ENCODE results near the gene MCTP1.

Gene MCTP1

DNA sequence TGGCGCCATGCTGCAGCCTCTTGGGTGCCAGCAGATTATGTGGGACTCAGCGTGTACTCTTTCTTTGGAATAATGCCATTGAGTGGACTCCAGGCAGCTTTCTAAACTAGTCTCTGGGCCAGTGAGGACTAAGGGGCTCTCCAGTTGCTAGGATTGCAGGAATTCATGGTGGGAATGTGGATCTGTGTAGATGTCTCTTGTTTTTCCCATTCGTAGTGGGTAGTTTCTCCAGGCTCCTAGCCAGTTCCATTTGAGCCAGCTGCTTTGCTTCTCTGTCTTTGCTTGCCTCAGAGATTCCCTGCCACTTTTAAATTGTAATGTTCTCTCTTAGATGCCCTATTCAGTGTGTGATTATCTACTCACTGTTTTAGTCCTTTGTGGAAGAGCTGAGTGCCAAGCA lies 623.8 kb downstream of the MCTP1 start:
- H3K9me3 ChIP-seq (ENCODE audit: low read depth, low read length) = peaks cover 7% of the 10 kb centered on the region
- H3K36me3 ChIP-seq (ENCODE audit: insufficient read depth, low read length) = peaks cover 48% of the 10 kb centered on the region
- H3K4me3 ChIP-seq = no peak overlapping the region
- TF ChIP-seq EZH2 (IDR thresholded peaks at IDR 0.05) (no peak), POLR2AphosphoS5 (IDR thresholded peaks at IDR 0.05; ENCODE audit: borderline replicate concordance, low read depth, low read length) (no peak), FOXP2 (optimal IDR thresholded peaks at IDR 0.05; ENCODE audit: control extremely low read depth, extremely low read length, insufficient read depth) (no peak)
- H3K27ac ChIP-seq = no peak overlapping the region
- no peak for DNase-seq (ENCODE audit: low read depth, low spot score)
- H3K9ac ChIP-seq (ENCODE audit: insufficient read length) = no peak overlapping the region

DNA sequence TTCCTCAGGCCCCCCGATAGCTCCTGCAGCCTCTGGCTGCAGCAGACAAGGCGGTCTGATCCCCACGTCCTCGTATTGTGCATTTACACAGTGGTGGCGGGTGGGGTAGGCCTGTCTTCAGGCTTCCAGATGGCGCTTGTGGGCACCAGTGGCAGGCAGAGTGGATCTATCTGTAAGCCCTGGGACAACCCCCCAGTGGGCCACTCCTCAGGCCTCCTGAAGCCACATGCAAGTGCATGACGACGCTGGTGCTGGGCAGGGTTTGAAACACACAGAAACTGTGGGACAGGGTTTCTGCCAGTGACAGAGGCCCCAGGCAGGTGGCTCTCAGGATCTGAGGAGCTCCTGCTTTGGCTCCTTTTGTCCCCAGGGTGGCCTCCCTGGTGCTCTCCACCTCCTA lies 624.4 kb downstream of the MCTP1 start:
- Histone ChIP-seq H3K27ac (no peak overlapping the region), H3K9ac (ENCODE audit: insufficient read length) (no peak overlapping the region), H3K36me3 (ENCODE audit: insufficient read depth, low read length) (peaks cover 54% of the 10 kb centered on the region), H3K4me3 (no peak overlapping the region), H3K9me3 (ENCODE audit: low read depth, low read length) (peaks cover 7% of the 10 kb centered on the region)
- DNase-seq (ENCODE audit: low read depth, low spot score) = no peak
- TF ChIP-seq POLR2AphosphoS5 (IDR thresholded peaks at IDR 0.05; ENCODE audit: borderline replicate concordance, low read depth, low read length) (no peak), FOXP2 (optimal IDR thresholded peaks at IDR 0.05; ENCODE audit: control extremely low read depth, extremely low read length, insufficient read depth) (no peak), EZH2 (IDR thresholded peaks at IDR 0.05) (no peak)

DNA sequence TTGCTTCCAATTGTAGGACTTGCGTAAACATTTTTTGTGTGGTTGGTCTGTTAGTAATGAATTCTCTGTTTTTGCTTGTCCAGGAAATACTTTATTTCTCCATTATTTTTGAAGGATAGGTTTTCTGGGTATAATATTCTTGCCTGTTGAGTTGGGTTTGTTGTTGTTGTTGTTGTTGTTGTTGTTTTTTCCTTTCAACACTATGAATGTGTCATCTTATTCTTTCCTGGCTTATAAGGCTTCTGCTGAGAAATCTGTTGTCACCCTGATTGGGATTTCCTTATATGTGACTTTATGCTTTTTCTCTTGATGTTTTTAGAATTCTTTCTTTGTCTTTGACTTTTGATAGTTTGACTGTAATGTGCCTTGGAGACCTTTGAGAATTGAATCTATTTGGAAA lies 626.6 kb downstream of the MCTP1 start:
- peaks cover 11% of the 10 kb centered on the region for H3K9me3 ChIP-seq (ENCODE audit: low read depth, low read length)
- no peak overlapping the region for H3K9ac ChIP-seq (ENCODE audit: insufficient read length)
- no peak for TF ChIP-seq EZH2 (IDR thresholded peaks at IDR 0.05)
- no peak for TF ChIP-seq POLR2AphosphoS5 (IDR thresholded peaks at IDR 0.05; ENCODE audit: borderline replicate concordance, low read depth, low read length)
- no peak for TF ChIP-seq FOXP2 (optimal IDR thresholded peaks at IDR 0.05; ENCODE audit: control extremely low read depth, extremely low read length, insufficient read depth)
- DNase-seq (ENCODE audit: low read depth, low spot score) = no peak
- no peak overlapping the region for H3K27ac ChIP-seq
- H3K4me3 ChIP-seq = no peak overlapping the region
- peaks cover 59% of the 10 kb centered on the region for H3K36me3 ChIP-seq (ENCODE audit: insufficient read depth, low read length)
